Ishikawa (cell line): ENCODE data around the gene SCAF8.

ENCODE experiments used
- CEBPB ChIP-seq: IDR thresholded peaks from 2 replicates; pipeline ENCODE4 v1.6.1; 2012
- CREB1 ChIP-seq: IDR thresholded peaks from 2 replicates; pipeline ENCODE4 v1.6.1; 2012; ENCODE audit warnings: low read depth
- EGR1 ChIP-seq: IDR thresholded peaks from 2 replicates; pipeline ENCODE4 v1.6.1; 2012
- EP300 ChIP-seq: IDR thresholded peaks from 2 replicates; pipeline ENCODE4 v1.6.1; 2012; ENCODE audit warnings: borderline replicate concordance
- FOXM1 ChIP-seq: IDR thresholded peaks from 2 replicates; pipeline ENCODE4 v1.6.1; 2012; ENCODE audit warnings: low read depth, borderline replicate concordance
- MAX ChIP-seq: IDR thresholded peaks from 2 replicates; pipeline ENCODE4 v1.6.1; 2012
- NFIC ChIP-seq: IDR thresholded peaks from 2 replicates; pipeline ENCODE4 v1.6.1; 2012
- RAD21 ChIP-seq: IDR thresholded peaks from 2 replicates; pipeline ENCODE4 v1.6.1; 2012; ENCODE audit warnings: low read depth
- REST ChIP-seq: IDR thresholded peaks from 2 replicates; pipeline ENCODE4 v1.6.1; 2012; ENCODE audit warnings: low read depth, mild to moderate bottlenecking
- TAF1 ChIP-seq: IDR thresholded peaks from 2 replicates; pipeline ENCODE4 v1.6.1; 2012; ENCODE audit warnings: low read depth, mild to moderate bottlenecking
- TCF12 ChIP-seq: IDR thresholded peaks from 2 replicates; pipeline ENCODE4 v1.6.1; 2012; ENCODE audit warnings: low read depth
- TEAD4 ChIP-seq: IDR thresholded peaks from 2 replicates; pipeline ENCODE4 v1.6.1; 2012
- USF1 ChIP-seq: IDR thresholded peaks from 2 replicates; pipeline ENCODE4 v1.6.1; 2012
- YY1 ChIP-seq: IDR thresholded peaks from 2 replicates; pipeline ENCODE4 v1.6.1; 2012; ENCODE audit warnings: low read depth
- ZBTB7A ChIP-seq: IDR thresholded peaks from 2 replicates; pipeline ENCODE4 v1.6.1; 2012; ENCODE audit warnings: low read depth

The SCAF8 gene

GRCh38 chr6:154710689-154711088, 22.5 kb upstream of the SCAF8 start:
- TF ChIP-seq NFIC (no peak), RAD21 (no peak), ZBTB7A (no peak), EGR1 (no peak), MAX (no peak), CREB1 (no peak), YY1 (no peak), TEAD4 (no peak), EP300 (no peak), TCF12 (no peak), REST (no peak), CEBPB (no peak), TAF1 (no peak), USF1 (no peak), FOXM1 (no peak)

GRCh38 chr6:154715446-154715845, 17.8 kb upstream of the SCAF8 start:
- TF ChIP-seq EP300 (no peak), TEAD4 (no peak), YY1 (no peak), TAF1 (no peak), MAX (no peak), FOXM1 (no peak), EGR1 (no peak), CREB1 (no peak), CEBPB (no peak)

GRCh38 chr6:154719433-154719832, 13.8 kb upstream of the SCAF8 start:
- TF ChIP-seq YY1 (no peak), USF1 (no peak), TCF12 (no peak), EP300 (no peak), TAF1 (no peak), ZBTB7A (no peak), RAD21 (no peak), MAX (no peak), REST (no peak), CEBPB (no peak), CREB1 (no peak), NFIC (no peak), FOXM1 (no peak)

GRCh38 chr6:154719854-154720253, 13.4 kb upstream of the SCAF8 start:
- TF ChIP-seq RAD21 (no peak), CREB1 (no peak), FOXM1 (no peak), ZBTB7A (no peak), YY1 (no peak), TAF1 (no peak), USF1 (no peak), TEAD4 (no peak), NFIC (no peak), TCF12 (no peak), MAX (no peak), EP300 (no peak), REST (no peak), EGR1 (no peak), CEBPB (no peak)
